Fibroblast of lung (primary cell): ENCODE measurements around the gene TACSTD2. TPM values are rescaled to one million over a fixed set of nuclear protein-coding genes. Genes with fewer than 3 reads are reported as not detected.
A peak's percentile ranks its signal among the peaks of the same experiment; 100 is the strongest.

Experiments used
- DNase-seq, 2 donors: peaks; one replicate each; pipeline versions ENCODE4 v3.0.0 to v3.0.0-alpha.2; 2010; ENCODE audit warnings: low read depth in 2 of 2
- H2AFZ ChIP-seq: 2 replicates; pipeline ENCODE4 v1.5.1; 2012; ENCODE audit warnings: low read length, control low read depth, inconsistent platforms
- H3K27ac ChIP-seq: 2 replicates; pipeline ENCODE4 v1.5.1; 2011; ENCODE audit warnings: low read length, control low read depth; ENCODE audit not compliant: insufficient read depth
- H3K27me3 ChIP-seq: 2 replicates; pipeline ENCODE4 v1.5.1; 2011; ENCODE audit warnings: mild to moderate bottlenecking, low read length; ENCODE audit not compliant: control insufficient read depth, insufficient read depth
- H3K36me3 ChIP-seq: 2 replicates; pipeline ENCODE4 v1.5.1; 2011; ENCODE audit warnings: low read length; ENCODE audit not compliant: control insufficient read depth, insufficient read depth
- H3K4me1 ChIP-seq: 2 replicates; pipeline ENCODE4 v1.5.1; 2011; ENCODE audit warnings: low read length; ENCODE audit not compliant: control insufficient read depth, insufficient read depth; ENCODE audit errors: extremely low read depth
- H3K4me2 ChIP-seq: 2 replicates; pipeline ENCODE4 v1.5.1; 2011; ENCODE audit warnings: low read length, control low read depth; ENCODE audit not compliant: insufficient read depth; ENCODE audit errors: extremely low read depth
- H3K4me3 ChIP-seq, 4 experiments: fragments of 200-600 bp in 1 of 4; sonication (generic) in 1 of 4; replicated peaks in 1 of 4; 2 replicates each; pipeline ENCODE4 v1.5.1; 2011 to 2016; ENCODE audit warnings: low read length in 4 of 4, low read depth in 3 of 4, mild to moderate bottlenecking in 3 of 4, control low read depth in 2 of 4, inconsistent platforms in 1 of 4, mixed read lengths in 1 of 4; ENCODE audit not compliant: insufficient read depth in 1 of 4; ENCODE audit errors: control extremely low read depth in 1 of 4
- H3K79me2 ChIP-seq: 2 replicates; pipeline ENCODE4 v1.5.1; 2012; ENCODE audit warnings: mild to moderate bottlenecking, low read length, inconsistent platforms; ENCODE audit not compliant: control insufficient read depth, insufficient read depth
- H3K9ac ChIP-seq: 2 replicates; pipeline ENCODE4 v1.5.1; 2011; ENCODE audit warnings: mild to moderate bottlenecking, low read length, control low read depth; ENCODE audit not compliant: insufficient read depth
- H3K9me3 ChIP-seq: 2 replicates; pipeline ENCODE4 v1.5.1; 2012; ENCODE audit warnings: low read depth, low read length; ENCODE audit not compliant: control insufficient read depth, insufficient read depth
- H4K20me1 ChIP-seq: 2 replicates; pipeline ENCODE4 v1.5.1; 2011; ENCODE audit warnings: low read length; ENCODE audit not compliant: control insufficient read depth, insufficient read depth; ENCODE audit errors: extremely low read depth
- EZH2 ChIP-seq: IDR thresholded peaks from 2 replicates; pipeline ENCODE4 v1.5.1; 2012; ENCODE audit warnings: low read length, control low read depth, mild to moderate bottlenecking; ENCODE audit errors: missing control alignments
- polyA plus RNA-seq, 2 donors: library from polyadenylated mRNA; depleted of rRNA in 1 of 2; stranded (reverse) in 1 of 2; unstranded in 1 of 2; fragments of >200 nt; gene quantifications; 2 replicates each; pipeline ENCODE4 v1.2.1, GENCODE V29; 2011 to 2012; ENCODE audit warnings: missing spikeins in 1 of 2
- total RNA-seq: library from RNA; depleted of rRNA; stranded (reverse); fragments of >200 nt; gene quantifications from 2 replicates; pipeline ENCODE4 v1.2.1, GENCODE V29; 2014
- TF ChIP-seq, protein P1 (sequence below), 2 donors: IDR thresholded peaks in 1 of 2; conservative IDR thresholded peaks in 1 of 2; 1 replicate in 1 of 2; 2 replicates in 1 of 2; pipeline ENCODE4 v1.5.1; 2011 to 2012; ENCODE audit warnings: low read length in 2 of 2, control low read depth in 1 of 2, inconsistent platforms in 1 of 2, low read depth in 1 of 2, mild to moderate bottlenecking in 1 of 2

Gene TACSTD2
- total and polyA plus RNA-seq, 2 donors (not counting 1 experiment from before 2014, with no cell fraction given): 0.17 to 0.22 TPM

DNA sequence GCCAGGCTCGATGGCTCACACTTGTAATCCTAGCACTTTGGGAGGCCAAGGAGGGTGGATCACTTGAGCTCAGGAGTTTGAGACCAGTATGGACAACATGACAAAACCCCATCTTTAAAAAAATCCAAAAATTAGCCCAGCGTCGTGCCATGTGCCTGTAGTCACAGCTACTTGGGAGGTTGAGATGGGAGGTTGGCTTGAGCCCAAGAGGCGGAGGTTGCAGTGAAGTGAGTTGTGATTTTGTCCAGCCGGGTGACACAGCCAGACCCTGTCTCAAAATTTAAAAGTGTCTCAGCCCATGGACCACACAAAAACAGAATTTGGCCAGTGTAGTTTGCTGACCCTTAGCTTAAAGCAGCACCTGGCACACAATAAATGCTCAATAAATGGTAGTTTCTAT, 11.3 kb upstream of the TACSTD2 start:
- DNase-seq: peak in 1 of 2 donors; percentile 28
- Histone ChIP-seq H3K4me3 (no peak overlapping the region), H3K27me3 (no peaks in the 10 kb centered on the region), H3K4me1 (peaks cover 34% of the 10 kb centered on the region), H3K9me3 (no peaks in the 10 kb centered on the region), H2AFZ (no peak overlapping the region), H3K27ac (no peak overlapping the region), H3K36me3 (no peaks in the 10 kb centered on the region), H3K4me2 (no peak overlapping the region), H3K79me2 (no peaks in the 10 kb centered on the region), H3K9ac (no peak overlapping the region), H4K20me1 (no peaks in the 10 kb centered on the region)
- TF ChIP-seq, protein P1, sequence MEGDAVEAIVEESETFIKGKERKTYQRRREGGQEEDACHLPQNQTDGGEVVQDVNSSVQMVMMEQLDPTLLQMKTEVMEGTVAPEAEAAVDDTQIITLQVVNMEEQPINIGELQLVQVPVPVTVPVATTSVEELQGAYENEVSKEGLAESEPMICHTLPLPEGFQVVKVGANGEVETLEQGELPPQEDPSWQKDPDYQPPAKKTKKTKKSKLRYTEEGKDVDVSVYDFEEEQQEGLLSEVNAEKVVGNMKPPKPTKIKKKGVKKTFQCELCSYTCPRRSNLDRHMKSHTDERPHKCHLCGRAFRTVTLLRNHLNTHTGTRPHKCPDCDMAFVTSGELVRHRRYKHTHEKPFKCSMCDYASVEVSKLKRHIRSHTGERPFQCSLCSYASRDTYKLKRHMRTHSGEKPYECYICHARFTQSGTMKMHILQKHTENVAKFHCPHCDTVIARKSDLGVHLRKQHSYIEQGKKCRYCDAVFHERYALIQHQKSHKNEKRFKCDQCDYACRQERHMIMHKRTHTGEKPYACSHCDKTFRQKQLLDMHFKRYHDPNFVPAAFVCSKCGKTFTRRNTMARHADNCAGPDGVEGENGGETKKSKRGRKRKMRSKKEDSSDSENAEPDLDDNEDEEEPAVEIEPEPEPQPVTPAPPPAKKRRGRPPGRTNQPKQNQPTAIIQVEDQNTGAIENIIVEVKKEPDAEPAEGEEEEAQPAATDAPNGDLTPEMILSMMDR (conservative IDR thresholded peaks at IDR 0.05 in 1 of 2, IDR thresholded peaks at IDR 0.05 in 1 of 2; ENCODE audit: low read depth in 1 of 2, low read length in 2 of 2): no peak
- TF ChIP-seq EZH2: no peak

DNA sequence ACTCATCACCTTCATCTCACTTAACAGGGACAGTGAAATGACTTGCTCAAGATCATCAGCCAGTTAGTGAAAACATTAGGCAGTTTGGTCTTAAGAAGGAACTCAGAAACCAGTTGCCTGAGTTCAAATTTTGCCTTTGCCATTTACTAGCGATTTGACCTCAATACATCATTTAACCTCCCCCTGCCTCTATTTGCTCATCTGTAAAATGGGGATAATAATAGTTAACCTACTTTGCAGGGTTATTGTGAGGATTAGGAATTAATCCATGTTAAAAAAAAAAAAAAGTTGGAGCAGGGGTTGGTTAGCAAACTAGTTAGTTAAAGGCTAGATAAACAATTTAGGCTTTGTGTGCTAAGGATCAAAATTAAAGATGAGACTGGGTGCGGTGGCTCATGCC, 10.6 kb upstream of the TACSTD2 start:
- peaks cover 30% of the 10 kb centered on the region for H3K4me1 ChIP-seq

DNA sequence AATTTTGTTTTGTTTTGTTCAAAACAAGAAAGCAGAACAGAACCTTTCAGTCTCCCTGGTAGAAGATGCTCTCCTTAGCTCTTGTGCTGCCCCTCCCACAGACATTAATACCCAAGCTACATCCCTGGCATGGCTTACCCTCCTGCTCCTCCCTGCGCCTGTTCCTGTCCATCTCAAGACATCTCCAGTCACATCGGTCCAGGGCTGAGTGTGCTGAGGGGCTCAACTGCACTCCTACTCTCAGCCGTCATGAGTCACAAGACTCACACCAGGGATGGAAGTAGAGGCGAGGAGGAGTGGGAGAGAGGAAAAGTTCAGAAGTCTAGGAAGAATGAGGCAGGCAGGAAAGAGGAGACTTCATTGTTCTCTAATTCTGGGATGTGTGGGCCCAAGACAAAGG, 9.2 kb upstream of the TACSTD2 start:
- Histone ChIP-seq H3K27ac (no peak overlapping the region), H3K79me2 (no peaks in the 10 kb centered on the region), H3K9ac (no peak overlapping the region), H3K4me2 (no peak overlapping the region), H3K4me3 (no peak overlapping the region), H3K36me3 (no peaks in the 10 kb centered on the region), H3K4me1 (peaks cover 26% of the 10 kb centered on the region), H2AFZ (no peak overlapping the region), H3K27me3 (no peaks in the 10 kb centered on the region), H4K20me1 (no peaks in the 10 kb centered on the region), H3K9me3 (no peaks in the 10 kb centered on the region)
- peak in 1 of 2 donors; percentile 77 for DNase-seq
- TF ChIP-seq, protein P1 (conservative IDR thresholded peaks at IDR 0.05 in 1 of 2, IDR thresholded peaks at IDR 0.05 in 1 of 2; ENCODE audit: low read depth in 1 of 2, low read length in 2 of 2): no peak
- no peak for TF ChIP-seq EZH2

More for the DNA sequence above, 10.6 kb upstream of the TACSTD2 start:
- no peak for DNase-seq
- Histone ChIP-seq H3K27me3 (no peaks in the 10 kb centered on the region), H3K9me3 (no peaks in the 10 kb centered on the region), H3K4me3 (no peak overlapping the region), H3K9ac (no peak overlapping the region), H3K79me2 (no peaks in the 10 kb centered on the region), H3K27ac (no peak overlapping the region), H2AFZ (no peak overlapping the region), H3K36me3 (no peaks in the 10 kb centered on the region), H3K4me2 (no peak overlapping the region), H4K20me1 (no peaks in the 10 kb centered on the region)
- TF ChIP-seq EZH2: no peak
- TF ChIP-seq, protein P1 (conservative IDR thresholded peaks at IDR 0.05 in 1 of 2, IDR thresholded peaks at IDR 0.05 in 1 of 2; ENCODE audit: low read depth in 1 of 2, low read length in 2 of 2): no peak
